ENCODE data around the gene GAK.
"Not testable (repeated sequence)": the region's sequence is repeated elsewhere in the genome, so short reads cannot be mapped to it uniquely, and the experiment has no call there.

GAK gene

DNA sequence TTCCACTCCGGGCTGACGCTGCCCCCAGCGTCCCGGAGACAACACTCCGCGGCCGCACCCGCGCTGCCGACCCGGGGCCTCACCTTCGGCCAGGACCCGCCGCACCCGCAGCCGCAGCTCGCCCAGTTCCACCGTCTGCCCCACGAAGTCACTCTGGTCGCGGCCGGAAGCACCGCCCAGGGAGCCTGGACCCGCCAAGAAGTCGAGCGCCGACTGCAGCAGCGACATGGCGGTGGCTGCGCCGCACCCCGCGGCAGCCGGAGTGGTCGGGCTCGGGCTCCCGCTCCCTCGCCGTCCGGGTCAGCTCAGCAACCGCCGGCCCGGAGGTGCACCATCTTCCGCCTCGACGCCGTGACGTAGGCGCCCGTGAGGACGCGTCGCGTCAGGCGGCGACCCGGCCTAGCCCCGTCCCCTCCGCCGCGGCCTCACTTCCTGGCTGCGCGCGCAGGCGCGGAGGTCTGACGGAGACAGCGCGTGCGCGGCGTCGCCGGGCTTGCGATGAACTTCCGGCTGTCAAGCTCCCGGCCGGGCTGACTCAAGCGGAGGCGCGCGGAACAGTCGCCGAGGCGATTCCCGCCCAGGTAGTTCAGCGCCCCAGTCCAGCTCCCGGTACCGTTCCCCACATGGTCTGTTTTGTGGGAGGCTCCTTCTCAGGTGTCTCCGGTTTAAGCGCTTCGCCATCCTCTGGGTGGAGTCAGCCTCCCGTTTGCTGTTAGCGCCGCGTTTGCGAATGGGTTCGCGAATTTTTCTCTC is at the start of gene GAK, which contains the start of gene TMEM175:
Gene GAK (minus strand): TSS at position 357 of the 753 bp plus-strand sequence. CDS start 129 bp downstream, at position 228.
Gene TMEM175 (plus strand): TSS at position 501 of the 753 bp plus-strand sequence. CDS start 15,280 bp downstream, outside the sequence.
- peak; percentile 93 for DNase-seq

DNA sequence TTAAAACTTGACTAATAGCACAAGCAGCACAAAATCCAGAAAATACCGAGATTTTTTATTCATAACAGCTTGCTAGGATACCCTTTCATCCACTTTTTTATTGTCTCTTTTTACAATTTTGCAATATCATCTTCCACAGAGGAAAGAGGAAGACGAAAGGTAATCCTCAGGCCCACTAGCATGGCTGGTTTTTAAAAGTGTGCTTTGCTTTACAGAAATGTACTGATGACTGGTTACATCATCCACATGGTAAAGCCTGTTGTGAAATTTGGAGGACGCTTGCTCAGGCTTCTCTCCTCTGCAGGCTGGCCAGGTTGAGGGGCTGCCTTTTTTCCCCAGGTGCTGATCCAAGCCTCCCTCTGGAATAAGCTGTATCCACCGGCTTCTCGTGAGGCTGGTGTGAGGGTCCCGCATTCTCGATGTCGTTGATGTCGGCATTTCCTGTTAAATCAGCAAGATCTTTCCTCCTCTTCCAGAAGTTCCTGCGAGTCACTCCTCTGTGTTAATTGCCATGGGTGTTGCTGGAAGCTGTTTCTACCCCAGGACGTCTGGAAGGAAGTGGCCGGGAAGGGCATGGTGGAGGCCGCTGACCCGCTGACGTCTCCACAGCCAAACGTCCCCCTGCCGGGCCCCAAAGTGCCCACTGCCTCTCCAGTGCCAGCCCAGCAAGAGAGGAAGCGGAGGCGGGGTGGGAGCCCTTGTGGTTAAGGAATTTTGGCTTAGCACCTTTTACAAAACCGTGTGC is 47.0 kb upstream of the GAK start:
- no peak for DNase-seq

DNA sequence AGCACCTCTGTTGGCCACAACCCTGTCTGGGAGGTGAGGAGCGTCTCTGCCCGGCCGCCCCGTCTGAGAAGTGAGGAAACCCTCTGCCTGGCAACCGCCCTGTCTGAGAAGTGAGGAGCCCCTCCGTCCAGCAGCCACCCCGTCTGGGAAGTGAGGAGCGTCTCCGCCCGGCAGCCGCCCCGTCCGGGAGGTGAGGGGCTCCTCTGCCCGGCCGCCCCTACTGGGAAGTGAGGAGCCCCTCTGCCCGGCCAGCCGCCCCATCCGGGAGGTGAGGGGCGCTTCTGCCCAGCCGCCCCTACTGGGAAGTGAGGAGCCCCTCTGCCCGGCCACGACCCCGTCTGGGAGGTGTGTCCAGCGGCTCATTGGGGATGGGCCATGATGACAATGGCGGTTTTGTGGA is 43.9 kb upstream of the GAK start:
- DNase-seq, result not testable (repeated sequence)

DNA sequence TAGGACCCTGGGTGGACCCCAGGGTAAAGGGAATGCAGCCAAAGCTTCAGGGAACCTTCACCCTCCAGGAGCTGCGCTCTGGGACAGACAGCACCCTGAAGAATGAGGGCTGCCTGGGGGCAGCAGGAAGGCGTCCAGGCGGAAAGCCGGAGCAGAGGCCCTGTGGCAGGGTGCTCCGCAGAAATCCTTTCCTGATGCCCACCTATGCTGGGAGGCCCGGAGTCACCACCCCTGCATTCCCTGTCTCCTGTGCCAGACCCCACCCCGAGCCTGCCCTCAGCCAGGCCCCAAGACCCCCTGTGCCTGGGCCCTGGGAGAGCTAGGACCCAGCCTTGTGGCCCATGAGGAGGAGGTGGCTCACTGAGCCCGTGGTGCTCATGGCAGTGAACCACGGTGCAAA is 42.6 kb upstream of the GAK start:
- DNase-seq, result no peak

DNA sequence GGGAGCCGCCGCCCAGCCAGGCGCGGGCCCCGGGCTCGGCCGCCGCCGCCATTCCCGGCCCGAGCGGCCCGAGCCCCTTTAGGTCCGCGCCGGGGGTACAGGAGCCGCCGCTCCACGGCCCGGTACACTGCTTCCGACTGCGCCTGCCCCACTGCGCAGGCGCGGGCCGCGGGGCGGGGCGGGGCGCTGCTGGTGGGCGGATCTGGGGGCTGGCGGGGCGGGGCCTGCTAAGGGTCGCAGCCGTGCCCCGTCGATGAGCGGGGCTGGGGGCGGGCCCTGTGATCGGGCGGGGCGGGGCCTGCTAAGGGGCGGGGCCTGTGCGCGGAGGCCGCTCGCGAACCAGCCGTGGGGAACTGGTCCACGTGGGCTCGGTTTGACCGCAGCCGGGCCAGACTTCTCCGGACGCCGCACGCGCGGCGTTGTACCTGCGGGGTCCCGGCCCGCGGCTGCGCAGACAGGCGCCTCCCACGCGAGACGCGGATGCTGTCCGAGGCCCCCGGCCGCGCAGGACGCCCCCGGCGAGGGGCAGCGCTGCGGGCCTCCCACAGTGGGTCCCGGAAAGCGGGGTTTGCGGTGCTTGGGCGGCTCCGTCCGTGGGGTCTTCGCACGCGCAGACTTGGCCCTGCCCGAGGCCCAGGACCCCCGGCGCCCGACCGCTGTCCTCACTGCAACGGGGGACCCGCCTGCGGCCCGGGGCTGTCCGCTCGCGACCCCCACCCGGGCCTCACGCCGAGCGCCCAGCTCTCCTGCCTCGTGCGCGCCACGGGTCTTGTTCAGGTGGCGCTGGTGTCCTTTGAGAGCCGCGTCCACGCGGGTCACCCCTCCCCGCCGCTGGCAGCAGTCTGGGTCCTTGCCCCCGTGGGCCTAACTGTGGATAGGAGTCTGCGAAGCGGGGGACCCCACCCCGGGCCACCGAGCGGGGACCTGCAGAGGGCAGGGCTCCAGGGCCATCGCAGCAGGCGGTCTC is 41.6 kb upstream of the GAK start, which contains the start of gene DGKQ:
Gene DGKQ (minus strand): TSS at position 139 of the 967 bp plus-strand sequence. CDS start 87 bp downstream, at position 52.
- peak; percentile 66 for DNase-seq

DNA sequence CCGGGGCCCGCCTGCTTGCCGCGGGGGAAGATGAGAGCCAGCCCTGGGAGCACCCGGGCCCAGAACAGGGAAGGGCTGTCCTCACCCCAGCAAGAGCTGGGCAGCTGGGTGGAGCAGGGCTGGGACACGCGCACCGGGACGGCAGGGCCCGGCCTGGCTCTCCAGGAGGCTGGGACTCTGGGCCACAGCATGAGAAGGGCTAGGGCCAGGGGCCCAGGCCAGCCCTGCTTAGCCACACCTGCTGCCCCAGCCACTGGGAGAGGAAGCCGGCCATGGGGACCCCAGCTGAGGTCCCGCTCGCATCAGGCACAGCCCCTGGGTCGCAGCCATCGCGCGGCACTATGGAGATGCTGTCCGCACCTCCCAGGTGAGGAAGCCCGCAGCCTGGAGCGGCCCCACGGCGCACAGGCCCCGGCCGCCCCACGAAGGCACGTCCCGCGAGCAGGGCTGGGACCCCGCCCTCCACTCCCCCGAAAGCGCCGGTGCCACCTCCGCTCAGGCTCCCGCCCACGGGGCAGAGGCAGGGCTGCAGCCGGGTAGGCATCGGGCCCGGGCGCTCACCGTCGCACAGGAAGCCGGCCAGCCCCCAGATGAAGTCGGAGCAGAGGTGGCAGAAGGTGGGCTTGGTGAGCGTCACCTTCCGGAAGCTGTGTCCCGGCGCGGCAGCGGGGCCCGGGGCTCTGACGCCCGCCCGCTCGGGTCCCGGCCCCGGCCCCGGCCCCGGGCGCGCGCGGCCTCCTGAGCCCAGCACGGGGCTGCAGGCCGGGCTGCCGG is 40.7 kb upstream of the GAK start:
- no peak for DNase-seq

DNA sequence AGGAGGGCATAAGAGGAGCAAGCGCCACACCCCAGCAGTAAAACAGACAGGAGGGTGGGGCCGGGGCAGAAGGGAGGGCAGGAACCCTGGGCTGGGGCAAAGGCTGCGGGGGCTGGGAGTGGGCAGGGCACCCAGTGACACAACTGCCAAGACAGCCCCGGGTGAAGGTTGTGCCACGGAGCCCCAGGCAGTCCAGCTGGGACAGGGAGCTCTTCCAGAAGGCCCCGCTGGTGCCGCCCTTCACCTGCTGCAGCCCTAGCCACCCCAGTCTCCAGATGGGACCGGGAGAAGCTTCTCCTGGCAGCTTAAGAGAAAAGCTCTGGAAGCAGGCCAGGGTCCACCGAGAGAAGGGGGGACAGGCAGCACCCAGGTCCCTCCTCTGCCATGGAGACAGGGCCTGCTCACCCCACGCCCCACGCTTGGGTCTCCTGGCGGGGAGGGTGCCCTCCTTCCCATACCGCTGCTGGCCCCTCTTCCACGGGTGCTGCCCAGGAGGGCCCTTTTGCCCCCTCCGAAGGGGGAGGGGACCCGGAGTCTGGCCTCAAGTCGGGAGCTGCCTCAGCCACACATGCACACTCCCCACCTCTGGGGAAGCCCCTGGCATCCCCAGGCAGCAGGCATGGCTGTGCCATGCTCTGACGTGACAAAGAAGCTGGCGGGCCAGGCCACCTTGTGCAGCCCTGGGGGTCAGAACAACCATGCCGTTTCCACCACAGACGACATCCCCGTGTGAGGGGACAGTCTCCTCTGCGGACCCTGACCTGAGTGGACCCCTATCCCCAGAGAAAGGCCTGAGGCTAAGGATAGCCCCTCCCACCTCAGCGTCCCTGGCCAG is 39.8 kb upstream of the GAK start:
- DNase-seq, result peak; percentile 25

DNA sequence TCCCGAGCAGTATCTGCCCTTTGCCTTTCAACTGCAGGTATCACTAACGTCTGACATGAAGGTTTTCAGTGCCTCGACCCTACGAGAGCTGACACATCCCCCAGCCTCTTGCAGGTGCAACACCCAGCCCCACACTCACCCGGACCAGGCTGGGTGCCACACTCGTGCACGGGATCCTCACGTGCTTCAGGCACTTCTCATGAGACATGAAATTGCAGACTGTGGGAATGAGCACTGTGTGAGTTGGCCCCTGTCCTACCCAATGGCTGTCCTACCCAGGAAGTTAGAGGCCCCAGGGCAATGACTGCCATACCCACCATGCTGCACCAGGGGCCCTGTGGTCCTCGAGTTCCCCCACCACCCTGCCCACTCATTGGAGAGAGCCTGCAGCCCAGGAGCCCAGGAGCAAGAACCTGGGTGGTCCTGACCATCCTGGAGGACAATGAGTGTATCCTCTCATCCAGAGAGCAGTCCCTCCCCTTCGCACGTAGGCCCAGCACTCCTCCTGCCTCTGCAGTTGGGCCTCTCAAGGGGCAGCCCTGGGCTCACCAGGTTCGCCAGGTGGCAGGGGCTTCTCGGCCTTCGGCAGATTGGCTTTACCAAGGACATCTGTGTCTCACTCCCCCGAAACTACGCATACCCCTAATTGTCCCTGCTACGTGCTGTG is 38.9 kb upstream of the GAK start:
- no peak for DNase-seq

DNA sequence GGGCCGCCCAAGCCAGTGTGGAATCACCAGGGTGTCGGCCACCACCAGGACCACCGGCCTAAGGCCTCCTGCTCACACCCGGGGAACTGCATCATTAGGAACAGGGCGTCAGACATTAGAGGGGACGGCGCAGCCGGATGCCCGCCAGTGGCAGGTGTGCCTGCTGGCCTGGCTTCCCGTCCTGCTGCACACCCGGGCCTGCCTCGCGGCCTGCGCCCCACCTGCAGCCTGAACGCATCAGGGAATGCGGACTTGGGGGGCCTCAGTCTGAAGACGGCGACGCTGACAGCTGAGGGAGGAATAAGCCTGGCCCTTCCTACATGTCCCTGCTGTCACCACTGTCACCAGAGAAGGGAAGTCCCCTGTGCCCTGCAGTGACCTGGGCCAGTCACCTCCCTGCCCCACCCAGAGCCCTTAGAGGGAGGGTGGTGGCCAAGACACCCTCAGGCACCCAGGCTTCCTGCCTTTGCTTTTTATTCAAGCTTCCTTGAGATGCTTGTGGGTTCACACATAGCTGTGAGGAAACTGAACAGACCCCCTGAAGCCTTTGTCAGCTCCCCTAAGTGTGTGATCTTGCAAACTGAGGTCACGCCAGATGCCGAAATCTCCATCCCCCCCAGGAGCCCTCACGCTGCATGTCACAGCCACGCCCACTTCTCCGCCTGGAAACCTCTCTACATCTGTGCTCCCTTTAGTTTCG is 38.1 kb upstream of the GAK start:
- no peak for DNase-seq

DNA sequence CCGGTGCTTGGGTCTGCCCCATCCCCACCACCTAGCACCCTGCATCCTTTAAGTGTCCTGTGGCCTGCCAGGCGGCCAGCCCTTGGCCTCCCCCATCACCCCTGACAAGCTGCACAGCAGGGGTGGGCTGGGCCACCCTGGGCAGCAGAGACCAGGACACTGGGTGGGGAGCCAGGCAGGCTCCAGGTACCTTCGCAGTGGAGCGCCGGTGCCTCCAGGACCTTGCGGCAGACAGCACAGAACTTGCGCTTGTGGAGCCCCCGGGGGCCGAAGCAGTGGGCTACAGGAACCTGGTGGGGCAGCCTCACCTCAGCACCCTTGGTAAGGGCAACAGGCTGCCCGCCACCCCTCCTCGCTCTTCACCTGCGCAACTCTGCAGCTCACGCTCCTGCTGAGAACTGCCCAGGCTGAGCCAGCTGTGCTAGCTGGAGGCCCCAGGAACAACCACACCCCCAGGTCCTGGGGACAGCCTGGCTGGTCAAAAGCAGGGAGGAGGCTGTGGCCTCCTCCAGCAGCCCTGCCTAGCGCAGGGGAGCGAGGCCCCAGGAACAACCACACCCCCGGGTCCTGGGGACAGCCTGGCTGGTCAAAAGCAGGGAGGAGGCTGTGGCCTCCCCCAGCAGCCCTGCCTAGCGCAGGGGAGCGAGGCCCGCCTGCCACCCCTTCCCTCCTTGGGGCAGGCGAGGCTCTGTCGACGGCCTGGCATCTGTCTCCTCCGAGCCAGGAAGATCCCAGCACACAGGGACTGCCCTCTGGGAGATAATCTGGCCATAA is 36.7 kb upstream of the GAK start:
- no peak for DNase-seq

DNA sequence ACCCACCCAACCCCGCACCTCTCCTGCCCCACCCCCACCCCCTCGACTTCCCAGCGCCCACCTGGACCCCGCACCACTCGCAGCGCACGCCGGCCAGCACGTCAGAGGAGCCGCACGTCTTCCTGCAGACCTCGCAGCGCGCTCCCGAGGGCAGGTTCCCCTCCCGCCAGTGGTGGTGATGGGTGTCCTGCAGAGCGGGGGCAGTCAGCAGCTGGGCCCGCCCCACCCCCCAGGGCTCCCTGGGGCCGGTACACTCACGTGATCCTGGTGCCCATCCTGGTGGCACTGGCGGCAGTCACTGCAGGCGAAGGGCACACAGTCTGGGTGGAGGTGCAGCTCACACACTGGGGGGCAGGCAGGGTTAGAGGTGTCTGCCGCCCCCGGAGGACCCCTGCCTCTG is 36.1 kb upstream of the GAK start:
- DNase-seq, result no peak

DNA sequence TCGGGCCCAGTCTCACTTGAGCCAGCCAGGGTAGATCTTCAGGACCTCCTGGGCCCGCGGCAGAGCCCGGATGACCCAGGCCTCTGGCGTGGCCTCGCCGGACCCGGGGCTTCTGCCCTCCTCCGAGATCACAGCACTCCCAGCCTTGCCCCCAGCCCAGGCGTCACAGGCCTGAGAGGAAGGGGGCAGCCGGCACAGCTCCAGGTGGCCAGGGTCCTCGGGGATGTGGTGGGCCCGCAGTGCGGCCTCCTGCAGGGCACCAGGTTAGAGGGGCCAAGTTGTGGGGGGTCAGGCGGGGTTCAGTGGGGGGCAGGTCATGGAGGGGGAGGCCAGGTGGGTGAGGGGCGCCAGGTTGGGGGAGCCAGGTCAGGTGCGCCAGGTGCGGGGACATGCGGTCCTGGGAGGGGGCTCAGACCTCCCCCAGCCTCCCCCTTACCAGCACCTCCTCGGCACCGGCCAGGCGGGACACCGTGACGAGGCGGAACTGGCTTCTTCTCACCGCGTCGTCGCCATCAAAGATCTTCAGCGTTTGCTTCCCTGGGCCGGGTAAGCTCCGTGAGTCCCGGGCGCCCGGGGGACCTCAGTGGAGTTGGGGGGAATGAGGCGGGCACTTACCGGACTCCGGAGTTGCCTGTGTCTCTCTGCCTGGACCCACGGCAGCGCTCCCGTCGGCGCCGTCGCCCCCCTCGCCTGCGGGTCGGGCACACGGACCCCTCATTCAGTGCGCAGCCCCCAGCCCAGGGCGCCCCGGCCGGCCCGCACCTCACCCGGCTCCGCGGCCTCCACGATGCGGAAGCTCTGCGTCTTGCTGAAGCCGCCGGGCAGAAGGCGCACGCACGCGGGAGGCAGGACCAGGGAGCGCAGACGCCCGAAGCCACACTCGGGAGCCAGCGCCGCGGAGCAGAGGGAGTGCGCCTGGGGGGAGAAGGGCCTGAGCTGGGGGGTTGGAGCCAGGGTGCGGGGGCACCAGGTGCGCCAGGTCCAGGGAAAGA is 35.3 kb upstream of the GAK start:
- no peak for DNase-seq

DNA sequence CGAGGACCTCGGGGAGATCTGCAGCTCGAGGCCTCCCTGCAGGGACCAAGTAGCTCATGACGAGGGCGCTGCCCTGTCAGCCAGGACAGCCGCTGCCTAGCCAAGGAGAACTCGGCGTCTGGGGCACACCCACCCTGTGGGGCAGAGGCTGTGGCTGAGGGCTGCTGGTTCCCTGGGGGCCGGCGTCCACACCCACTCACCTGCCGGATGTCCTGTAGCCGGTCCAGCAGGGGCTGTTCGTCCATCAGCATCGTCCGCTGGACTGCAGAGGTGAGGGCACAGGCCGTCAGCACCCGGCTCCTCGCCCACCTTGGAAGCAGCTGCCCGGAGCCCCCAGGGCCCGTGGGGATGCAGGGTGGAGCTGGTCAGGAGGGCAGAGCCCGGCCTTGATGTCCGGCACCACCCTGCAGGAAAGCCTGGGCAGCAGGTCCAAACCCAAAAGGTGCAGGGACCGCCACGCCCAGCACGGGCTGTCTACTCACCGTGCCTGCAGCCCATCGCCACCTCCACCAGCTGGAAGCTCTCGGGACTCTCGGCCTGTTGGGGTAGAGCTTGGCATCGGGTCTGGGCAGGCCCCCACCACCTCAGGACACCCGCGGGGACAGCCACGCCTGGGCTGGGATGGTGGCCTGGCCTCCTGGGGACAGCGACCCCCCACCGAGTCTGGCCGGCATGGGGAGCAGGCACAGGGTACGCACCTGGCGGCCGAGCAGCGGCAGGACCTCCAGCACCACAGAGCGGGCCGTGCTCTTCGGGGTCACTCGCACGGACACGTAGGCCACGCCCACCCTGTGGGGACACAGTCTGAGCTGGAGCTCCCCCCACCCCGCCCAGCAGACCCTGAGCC is 34.4 kb upstream of the GAK start:
- peak; percentile 11 for DNase-seq

DNA sequence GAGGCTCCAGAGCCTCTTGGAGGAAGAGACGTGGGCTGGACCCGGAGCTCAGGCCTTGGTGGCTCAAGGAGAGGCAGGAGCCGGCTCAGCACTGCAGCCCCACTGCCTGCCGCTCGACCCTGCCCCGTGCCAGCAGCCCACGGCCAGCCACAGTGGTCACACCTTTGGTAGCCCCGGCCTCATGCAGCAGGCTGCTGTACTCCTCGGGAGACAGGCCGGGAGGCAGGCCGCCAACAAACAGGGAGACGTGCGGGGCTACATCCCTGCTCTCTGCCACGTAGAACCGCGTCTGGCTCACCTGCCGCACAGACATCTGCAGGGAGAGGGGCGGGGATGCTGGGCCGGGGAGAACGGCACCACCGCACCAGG is 33.6 kb upstream of the GAK start:
- no peak for DNase-seq

DNA sequence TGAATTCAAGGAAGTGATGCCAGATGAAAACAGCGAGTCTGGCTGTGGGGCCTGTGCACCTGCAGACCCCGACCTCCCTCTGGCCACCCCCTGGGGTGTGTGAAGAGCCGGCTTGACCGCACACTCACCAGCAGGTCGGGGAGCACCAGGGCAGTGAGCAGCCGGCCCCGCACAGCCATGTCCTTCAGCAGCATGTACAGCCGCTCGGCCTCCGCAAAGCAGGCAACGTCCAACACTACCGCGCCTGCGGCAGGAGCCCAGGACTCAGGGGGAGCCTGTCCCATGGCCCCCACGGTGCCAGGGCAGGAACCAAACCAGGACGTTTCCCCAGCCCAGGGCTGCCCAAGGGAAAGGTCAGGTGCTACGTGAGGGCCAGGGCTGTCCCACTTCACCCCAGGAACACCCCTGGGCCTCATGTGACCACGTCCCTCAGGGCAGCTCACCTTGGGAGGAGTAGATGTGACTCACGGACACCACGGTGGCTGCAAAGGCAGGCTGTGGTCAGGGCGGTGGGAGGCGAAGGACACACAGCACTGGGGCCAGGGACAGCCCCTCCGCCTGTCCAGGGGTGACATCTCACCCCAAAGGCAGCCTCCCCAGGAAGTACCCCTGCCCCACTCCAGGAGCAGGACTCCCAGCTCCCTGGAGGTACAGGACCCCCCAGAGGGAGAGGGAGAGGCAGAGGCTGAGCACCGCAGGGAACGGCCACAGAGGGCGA is 33.1 kb upstream of the GAK start:
- no peak for DNase-seq

DNA sequence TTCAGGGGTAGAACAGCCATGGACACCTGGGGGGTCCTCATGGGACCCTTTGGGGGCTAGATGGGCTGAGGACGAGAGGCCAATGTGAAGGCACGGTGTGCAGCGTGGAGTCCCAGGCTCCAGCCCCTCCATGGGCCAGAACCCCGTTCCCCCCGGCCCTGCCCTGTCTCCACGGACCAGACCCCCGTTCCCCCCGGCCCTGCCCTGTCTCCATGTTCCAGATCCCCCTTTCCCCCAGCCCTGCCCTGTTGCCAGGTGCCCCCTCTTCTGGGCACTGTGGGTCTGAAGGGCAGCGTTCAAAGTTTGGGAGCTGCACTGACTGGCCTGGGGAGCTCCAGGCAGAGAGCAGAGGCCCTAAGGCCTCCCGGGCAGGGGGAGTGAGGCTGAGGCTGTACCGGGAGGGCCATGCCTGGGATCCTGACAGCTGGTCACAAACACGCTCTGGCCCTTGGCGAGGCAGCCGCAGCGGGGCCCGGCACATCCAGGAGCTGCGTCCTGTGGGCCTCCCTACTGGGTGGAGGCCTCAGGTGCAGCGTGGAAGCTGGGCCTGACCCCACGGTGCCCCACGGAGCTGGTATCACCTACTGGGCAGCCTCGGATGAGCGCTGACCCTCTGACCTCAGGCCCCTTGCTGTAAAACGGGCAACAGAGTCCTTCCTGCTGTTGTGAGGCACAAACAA is 32.4 kb upstream of the GAK start:
- no peak for DNase-seq
